Non-pigmented ciliary epithelial cell (primary cell): ENCODE results near the gene ASXL2.

Source experiments
- DNase-seq: peaks from one replicate; pipeline ENCODE4 v3.0.0-alpha.2; 2010; ENCODE audit warnings: low read depth

ASXL2 gene

GRCh38 chr2:25797620-25798488, 80.4 kb downstream of the ASXL2 start:
- DNase-seq, result no peak

GRCh38 chr2:25794544-25795276, 83.6 kb downstream of the ASXL2 start:
- DNase-seq, result no peak

DNA sequence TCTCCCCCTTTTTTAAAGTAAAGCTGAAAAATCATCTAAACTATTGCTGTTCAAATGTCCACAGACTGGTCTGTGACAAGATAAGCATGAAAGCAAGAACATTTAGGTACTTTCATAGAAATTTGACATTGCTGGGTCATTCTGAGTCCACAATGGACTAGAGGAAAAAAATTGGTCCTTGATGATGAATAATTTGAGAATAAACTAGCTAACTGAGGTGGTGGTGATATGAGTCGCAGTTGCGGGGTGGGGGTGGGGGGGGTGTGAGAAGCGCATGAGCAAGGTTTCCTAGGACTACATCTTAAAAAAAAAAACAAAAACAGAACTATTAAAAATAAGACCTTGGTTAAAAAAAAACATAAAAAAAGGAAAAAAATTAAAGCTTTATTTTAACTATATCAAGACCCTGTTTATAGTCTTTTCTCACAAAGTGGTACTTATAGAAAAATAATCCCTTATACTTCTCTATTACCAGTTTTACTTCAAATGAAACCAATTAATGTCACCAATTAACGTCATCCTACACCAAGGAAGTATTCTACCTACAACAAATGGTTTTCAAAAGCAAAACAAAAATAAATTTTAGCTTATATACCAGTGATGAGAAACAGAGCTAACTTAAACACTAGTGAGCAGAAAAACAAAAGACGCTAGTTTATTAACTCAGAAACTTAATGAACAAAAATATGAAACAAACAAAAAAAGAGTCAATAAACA, 88.1 kb downstream of the ASXL2 start:
- DNase-seq, result no peak

DNA sequence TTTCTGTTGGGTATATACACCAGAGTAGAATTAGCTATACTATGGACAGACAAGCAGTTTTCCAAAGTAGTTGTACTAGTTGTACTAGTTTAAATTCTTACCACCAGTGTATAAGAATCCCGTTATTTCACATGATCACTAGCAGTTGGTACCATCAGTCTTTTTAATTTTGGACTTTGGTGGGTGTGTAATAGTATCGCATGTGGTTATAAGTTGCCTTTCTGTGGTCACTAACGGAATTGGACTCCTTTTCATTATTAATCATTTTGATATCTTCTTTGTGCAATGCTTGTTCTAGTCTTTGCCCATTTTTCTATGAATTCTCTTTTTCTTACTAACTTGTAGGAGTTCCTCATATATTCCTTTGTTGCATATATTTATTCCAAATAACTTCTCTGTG, 89.8 kb downstream of the ASXL2 start:
- DNase-seq, result no peak

GRCh38 chr2:25787020-25787419, 91.3 kb downstream of the ASXL2 start:
- no peak for DNase-seq

GRCh38 chr2:25784404-25784803, 93.9 kb downstream of the ASXL2 start:
- no peak for DNase-seq

DNA sequence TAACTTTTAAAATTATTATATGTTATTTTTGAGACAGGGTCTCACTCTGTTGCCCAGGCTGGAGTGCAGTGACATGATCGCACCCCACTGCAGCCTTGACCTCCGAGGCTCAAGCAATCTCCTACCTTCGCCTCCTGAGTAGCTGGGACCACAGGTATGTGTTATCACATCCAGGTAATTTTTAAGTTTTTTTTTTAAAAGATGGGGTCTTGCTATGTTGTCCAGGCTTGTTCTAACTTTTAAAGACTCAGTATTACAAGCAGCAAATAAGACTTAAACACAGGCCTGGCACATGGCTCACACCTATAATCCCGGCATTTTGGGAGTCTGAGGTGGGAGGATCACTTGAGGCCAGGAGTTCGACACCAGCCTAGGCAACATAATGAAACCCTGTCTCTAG, 101.2 kb downstream of the ASXL2 start:
- no peak for DNase-seq

GRCh38 chr2:25772078-25772477, 106.2 kb downstream of the ASXL2 start:
- no peak for DNase-seq

DNA sequence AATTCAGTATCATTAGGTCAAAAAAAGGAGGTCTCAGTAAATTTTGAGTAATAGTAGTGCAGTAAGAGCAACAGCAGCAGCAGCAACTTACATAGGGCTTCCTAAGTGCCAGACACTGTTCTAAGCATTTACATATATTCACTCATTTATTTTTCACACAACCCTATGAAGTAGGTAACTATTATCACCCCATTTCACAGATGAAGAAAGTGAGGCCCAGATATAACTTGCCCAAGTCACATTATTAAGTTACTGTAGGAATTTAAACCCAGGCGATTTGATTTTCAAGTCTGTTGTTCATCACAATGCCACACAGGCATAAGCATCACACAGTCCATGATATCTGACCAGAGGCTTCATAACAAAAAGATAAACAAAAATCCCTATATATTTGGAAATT, 114.7 kb downstream of the ASXL2 start:
- no peak for DNase-seq

GRCh38 chr2:25760297-25760696, 118.0 kb downstream of the ASXL2 start:
- DNase-seq, result no peak

DNA sequence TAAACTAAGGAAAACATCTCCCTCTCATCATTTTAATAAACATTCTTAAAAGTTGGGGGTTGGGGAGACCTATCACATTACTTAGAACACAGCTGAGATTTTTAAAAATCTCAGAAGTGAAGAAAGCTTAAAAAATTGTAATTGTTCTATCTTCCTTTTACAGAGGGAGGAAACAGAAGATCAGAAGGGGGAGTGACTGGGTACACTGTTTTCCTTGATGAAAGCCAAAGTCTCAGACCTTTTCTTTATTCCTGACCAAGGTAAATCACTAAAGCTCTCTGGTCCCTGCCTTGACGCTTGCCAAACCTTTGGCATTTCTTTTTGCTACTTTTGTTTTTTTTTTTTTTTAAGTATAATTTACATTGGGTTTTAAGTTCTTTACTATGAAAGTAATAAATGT, 119.9 kb downstream of the ASXL2 start:
- DNase-seq, result no peak

DNA sequence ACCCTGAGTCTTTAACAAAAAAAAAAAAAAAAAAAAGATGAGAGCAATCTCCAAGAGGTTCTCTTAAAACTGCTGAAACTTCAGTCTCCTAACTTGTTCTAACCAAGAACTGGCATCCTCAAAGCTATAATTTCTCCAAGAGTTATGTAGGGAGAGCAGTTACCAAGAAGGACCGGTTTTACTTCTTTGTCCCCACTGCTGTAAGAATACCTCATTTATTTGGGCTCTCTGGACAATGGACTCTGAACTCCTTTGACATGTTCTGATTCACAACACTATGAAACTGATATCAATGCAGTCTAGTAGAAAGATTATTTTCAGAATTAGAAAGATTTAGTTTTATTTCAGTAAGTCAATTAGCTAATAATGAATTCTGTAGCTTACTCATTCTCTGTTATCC, 120.4 kb downstream of the ASXL2 start:
- DNase-seq, result no peak

- peak; percentile 14 for DNase-seq
These were observed 121.8 kb downstream of the ASXL2 start for GRCh38 chr2:25756536-25756935.

- no peak for DNase-seq
These were observed 128.6 kb downstream of the ASXL2 start for GRCh38 chr2:25749676-25750075.

DNA sequence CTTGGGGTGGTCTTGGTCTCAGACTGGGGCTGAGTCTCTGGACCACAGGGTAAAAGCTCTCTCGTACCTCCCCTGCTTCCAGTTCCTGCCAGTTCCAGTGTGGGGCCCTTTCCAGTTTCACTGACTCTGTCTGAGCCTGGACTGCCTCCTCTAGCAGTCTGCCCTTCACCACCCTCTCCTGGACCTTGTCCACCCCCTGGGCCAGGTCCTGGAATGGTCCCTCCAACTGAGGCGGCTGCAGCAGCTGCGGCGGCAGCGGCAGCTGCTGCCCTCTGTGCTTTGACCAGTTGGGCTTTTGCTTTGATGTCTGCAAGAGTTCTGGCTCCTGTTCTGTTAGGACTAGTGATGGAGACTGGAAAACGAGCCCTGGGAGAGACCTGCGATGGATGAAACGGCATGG, 134.2 kb downstream of the ASXL2 start:
- no peak for DNase-seq

DNA sequence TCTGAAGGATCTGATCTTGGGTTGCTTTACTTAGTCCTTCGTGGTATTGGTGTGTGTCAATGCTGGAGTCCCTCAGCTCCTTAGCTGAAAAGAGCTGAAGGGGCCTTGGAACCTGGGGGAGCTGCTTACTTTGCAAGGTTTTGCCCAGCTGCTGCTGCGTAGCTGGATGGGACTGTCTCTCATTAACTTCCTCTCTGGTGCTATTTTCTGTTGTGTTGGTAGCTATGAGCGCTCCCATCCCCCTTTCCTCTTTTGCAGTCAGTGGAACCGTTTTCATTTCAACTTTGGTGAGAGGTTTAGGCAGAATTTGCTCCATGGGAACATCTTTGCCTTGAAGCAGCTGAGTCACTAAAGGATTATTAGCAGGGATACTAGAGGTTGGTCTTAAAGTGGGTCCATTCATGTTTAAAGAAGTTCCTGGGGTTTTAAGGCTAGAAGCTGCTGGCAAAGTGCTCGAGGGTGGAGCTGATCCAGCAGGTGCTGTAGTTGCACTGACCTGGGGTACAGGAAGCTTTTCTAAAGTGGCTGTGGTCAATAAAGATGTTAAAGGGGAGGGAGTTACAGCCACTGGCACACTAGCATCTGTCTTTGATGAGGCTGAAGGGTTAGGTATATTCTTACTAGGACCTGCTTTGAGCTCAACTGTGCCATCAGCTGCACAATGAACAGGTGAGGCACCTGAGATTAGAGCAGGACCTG, 135.0 kb downstream of the ASXL2 start:
- DNase-seq, result no peak

DNA sequence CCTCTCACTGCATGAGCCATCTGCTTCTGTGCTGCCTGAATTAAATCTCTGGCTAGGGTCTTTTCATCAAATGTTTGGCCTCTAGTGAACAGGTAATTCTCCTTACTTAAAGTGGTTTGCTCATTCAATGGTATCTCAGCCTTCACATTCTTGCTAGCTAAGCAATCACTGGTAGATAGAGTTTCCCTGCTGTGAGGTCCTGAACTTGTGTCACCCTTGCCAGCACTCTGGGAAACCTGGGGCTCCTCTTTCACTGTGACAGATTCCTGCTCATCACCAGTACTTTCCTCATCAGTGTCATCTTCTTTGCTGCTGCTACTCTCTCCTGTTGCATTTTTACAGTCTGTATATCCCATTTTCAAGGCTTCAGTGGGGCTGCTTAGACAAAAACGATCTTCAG, 135.8 kb downstream of the ASXL2 start:
- no peak for DNase-seq

GRCh38 chr2:25740810-25741381, 137.4 kb downstream of the ASXL2 start:
- DNase-seq, result peak; percentile 19

GRCh38 chr2:25738383-25739343, 139.6 kb downstream of the ASXL2 start:
- no peak for DNase-seq

DNA sequence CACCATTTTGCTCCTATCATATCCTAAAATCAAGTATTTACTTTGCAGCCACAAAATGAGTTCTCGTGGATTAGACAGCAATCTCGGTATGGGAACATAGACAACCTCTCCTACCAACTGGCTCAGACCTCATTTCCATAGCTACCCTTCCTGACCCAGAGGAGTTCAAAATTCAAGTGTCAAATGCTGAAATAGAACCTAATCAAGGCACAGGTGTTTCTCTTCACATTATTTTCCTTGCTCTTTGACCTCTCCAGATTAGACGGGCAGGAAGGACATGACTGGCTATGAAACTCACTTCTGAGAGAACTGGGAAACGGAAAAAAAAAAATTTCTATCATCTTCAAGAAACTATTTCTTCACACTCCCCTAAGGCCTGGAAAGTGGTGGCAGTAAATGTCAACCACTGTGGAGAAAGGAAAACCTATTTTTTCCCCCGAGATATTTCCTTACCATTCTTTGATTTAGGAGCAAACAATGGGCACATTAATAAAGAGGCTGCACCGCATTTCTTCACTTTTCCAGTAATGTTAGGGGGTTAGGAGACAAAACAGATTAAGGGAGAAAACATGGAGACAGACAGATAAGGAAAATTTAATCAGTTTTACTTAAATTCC, 141.3 kb downstream of the ASXL2 start:
- DNase-seq, result no peak
